Adrenal gland (tissue), 5 donors: ENCODE measurements around the gene EFNA2.

ENCODE experiments used
- CTCF ChIP-seq, 6 experiments: fragments of 450-650 bp in 4 of 6; fragments of 200-600 bp in 2 of 6; sonication (generic) in 1 of 6; IDR thresholded peaks; 1 replicate in 5 of 6; 2 replicates in 1 of 6; pipeline versions ENCODE4 v1.5.1 to v1.8.0; 2016 to 2021; ENCODE audit warnings: antibody characterized with exemption in 6 of 6, mild to moderate bottlenecking in 2 of 6, moderate library complexity in 1 of 6
- POLR2A ChIP-seq, 2 donors: fragments of 450-650 bp; IDR thresholded peaks; one replicate each; pipeline ENCODE4 v1.6.1; 2017; ENCODE audit warnings: antibody characterized with exemption in 2 of 2, mild to moderate bottlenecking in 2 of 2, moderate library complexity in 1 of 2
- donor health status: DM: no; HTN: no; CAD: no.

- no peak for TF ChIP-seq CTCF (IDR thresholded peaks at IDR 0.05)
- TF ChIP-seq POLR2A (IDR thresholded peaks at IDR 0.05): no peak
Observed at GRCh38 chr19:1240925-1241324, 44.7 kb upstream of the EFNA2 start.
